HCT116 (cell line): ENCODE measurements around the gene HEXIM1.

Experiments used
- EZH2 ChIP-seq: fragments of 200-600 bp; sonication (generic); IDR thresholded peaks from 2 replicates; pipeline ENCODE4 v1.6.1; 2017; ENCODE audit warnings: antibody characterized with exemption, mixed run types
- EZH2phosphoT487 ChIP-seq: fragments of 200-600 bp; IDR thresholded peaks from 2 replicates; pipeline ENCODE4 v1.6.1; 2018; ENCODE audit warnings: antibody characterized with exemption, borderline replicate concordance
- POLR2A ChIP-seq: IDR thresholded peaks from 2 replicates; pipeline ENCODE4 v1.7.0; 2011; ENCODE audit warnings: borderline replicate concordance; ENCODE audit not compliant: insufficient read depth, insufficient read length; ENCODE audit errors: extremely low read depth
- POLR2AphosphoS5 ChIP-seq: IDR thresholded peaks from 2 replicates; pipeline ENCODE4 v1.6.1; 2011; ENCODE audit warnings: mild to moderate bottlenecking, low read depth, low read length, moderate library complexity
- RAD21 ChIP-seq: IDR thresholded peaks from 2 replicates; pipeline ENCODE4 v1.6.1; 2012; ENCODE audit warnings: low read depth, mild to moderate bottlenecking
- SIN3A ChIP-seq: IDR thresholded peaks from 2 replicates; pipeline ENCODE4 v1.6.1; 2012; ENCODE audit warnings: low read depth
- SRF ChIP-seq: IDR thresholded peaks from 2 replicates; pipeline ENCODE4 v1.6.1; 2012; ENCODE audit warnings: low read depth
- TCF7L2 ChIP-seq: IDR thresholded peaks from 2 replicates; pipeline ENCODE4 v1.7.0; 2011; ENCODE audit warnings: borderline replicate concordance, inconsistent platforms; ENCODE audit not compliant: insufficient read depth, insufficient read length; ENCODE audit errors: extremely low read depth
- ZFX ChIP-seq: fragments of 450-650 bp; IDR thresholded peaks from 2 replicates; pipeline ENCODE4 v1.6.1; 2017
- ZNF274 ChIP-seq: fragments of 200-500 bp; sonication (Bioruptor generic); IDR thresholded peaks from 2 replicates; pipeline ENCODE4 v1.6.1; 2014; ENCODE audit warnings: mild to moderate bottlenecking, low read depth, low read length, inconsistent platforms
- TF ChIP-seq, protein P1 (sequence below): IDR thresholded peaks from 2 replicates; pipeline ENCODE4 v1.6.1; 2012
- TF ChIP-seq, protein P2 (sequence below), 3 experiments: fragments of 200-600 bp in 1 of 3; sonication (generic) in 1 of 3; IDR thresholded peaks in 2 of 3; conservative IDR thresholded peaks in 1 of 3; 2 replicates each; pipeline ENCODE4 v1.5.1; 2012 to 2017; ENCODE audit warnings: low read depth in 2 of 3, low read length in 2 of 3, antibody characterized with exemption in 1 of 3, borderline replicate concordance in 1 of 3, control low read depth in 1 of 3, mild to moderate bottlenecking in 1 of 3, mixed read lengths in 1 of 3, mixed run types in 1 of 3, moderate library complexity in 1 of 3; ENCODE audit not compliant: insufficient read depth in 1 of 3
- TF ChIP-seq, protein P3 (sequence below): IDR thresholded peaks from 2 replicates; pipeline ENCODE4 v1.6.1; 2012; ENCODE audit warnings: low read depth

DNA sequence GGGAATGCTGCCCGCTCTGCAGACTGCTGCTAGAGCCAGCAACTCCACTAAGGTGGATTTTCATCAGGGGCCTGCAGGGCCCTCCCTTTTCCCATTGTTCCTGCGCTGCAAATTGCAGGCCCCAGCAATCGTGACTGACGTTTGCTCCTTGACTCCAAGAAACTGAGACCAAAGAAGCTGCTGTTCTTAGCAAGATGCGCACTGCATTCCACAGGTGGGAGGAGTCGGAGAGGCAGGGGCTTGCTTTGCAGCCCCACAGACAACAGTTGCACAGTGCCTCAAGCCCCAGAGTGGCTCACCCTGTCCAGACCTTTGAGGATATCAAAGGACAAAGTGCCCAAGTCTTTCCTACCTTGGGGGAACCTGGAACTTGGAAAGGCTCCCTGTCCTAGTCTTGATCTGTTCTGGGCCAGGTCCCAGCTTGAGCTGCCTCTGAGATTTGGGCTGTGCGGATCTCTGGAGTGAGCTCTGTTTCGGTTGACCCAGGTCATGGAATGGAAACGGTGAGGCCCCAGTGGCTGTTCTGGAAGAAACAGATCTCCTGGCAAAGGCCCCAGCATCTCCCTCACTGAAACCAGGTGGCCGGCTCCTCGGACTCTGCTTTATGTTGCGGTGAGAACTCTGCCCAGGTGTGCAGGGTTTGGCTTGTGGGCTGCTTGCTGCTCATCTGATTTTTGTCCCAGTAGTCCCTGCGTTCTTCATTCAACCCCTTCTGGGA is 40.8 kb upstream of the HEXIM1 start:
- TF ChIP-seq POLR2AphosphoS5: no peak
- TF ChIP-seq, protein P1, sequence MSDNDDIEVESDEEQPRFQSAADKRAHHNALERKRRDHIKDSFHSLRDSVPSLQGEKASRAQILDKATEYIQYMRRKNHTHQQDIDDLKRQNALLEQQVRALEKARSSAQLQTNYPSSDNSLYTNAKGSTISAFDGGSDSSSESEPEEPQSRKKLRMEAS: no peak
- no peak for TF ChIP-seq RAD21
- no peak for TF ChIP-seq ZFX
- TF ChIP-seq EZH2: no peak
- TF ChIP-seq, protein P2, sequence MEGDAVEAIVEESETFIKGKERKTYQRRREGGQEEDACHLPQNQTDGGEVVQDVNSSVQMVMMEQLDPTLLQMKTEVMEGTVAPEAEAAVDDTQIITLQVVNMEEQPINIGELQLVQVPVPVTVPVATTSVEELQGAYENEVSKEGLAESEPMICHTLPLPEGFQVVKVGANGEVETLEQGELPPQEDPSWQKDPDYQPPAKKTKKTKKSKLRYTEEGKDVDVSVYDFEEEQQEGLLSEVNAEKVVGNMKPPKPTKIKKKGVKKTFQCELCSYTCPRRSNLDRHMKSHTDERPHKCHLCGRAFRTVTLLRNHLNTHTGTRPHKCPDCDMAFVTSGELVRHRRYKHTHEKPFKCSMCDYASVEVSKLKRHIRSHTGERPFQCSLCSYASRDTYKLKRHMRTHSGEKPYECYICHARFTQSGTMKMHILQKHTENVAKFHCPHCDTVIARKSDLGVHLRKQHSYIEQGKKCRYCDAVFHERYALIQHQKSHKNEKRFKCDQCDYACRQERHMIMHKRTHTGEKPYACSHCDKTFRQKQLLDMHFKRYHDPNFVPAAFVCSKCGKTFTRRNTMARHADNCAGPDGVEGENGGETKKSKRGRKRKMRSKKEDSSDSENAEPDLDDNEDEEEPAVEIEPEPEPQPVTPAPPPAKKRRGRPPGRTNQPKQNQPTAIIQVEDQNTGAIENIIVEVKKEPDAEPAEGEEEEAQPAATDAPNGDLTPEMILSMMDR (IDR thresholded peaks at IDR 0.05 in 2 of 3, conservative IDR thresholded peaks at IDR 0.05 in 1 of 3; ENCODE audit: borderline replicate concordance in 1 of 3, insufficient read depth in 1 of 3, low read depth in 2 of 3, low read length in 2 of 3): no peak
- no peak for TF ChIP-seq SIN3A
- no peak for TF ChIP-seq POLR2A
- no peak for TF ChIP-seq ZNF274
- TF ChIP-seq TCF7L2: no peak
- no peak for TF ChIP-seq EZH2phosphoT487
- TF ChIP-seq, protein P3, sequence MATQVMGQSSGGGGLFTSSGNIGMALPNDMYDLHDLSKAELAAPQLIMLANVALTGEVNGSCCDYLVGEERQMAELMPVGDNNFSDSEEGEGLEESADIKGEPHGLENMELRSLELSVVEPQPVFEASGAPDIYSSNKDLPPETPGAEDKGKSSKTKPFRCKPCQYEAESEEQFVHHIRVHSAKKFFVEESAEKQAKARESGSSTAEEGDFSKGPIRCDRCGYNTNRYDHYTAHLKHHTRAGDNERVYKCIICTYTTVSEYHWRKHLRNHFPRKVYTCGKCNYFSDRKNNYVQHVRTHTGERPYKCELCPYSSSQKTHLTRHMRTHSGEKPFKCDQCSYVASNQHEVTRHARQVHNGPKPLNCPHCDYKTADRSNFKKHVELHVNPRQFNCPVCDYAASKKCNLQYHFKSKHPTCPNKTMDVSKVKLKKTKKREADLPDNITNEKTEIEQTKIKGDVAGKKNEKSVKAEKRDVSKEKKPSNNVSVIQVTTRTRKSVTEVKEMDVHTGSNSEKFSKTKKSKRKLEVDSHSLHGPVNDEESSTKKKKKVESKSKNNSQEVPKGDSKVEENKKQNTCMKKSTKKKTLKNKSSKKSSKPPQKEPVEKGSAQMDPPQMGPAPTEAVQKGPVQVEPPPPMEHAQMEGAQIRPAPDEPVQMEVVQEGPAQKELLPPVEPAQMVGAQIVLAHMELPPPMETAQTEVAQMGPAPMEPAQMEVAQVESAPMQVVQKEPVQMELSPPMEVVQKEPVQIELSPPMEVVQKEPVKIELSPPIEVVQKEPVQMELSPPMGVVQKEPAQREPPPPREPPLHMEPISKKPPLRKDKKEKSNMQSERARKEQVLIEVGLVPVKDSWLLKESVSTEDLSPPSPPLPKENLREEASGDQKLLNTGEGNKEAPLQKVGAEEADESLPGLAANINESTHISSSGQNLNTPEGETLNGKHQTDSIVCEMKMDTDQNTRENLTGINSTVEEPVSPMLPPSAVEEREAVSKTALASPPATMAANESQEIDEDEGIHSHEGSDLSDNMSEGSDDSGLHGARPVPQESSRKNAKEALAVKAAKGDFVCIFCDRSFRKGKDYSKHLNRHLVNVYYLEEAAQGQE: no peak
- no peak for TF ChIP-seq SRF
